Type B pancreatic cell (in vitro differentiated cells): ENCODE measurements around the gene DPPA3. TPM values are rescaled to one million over a fixed set of nuclear protein-coding genes. Genes with fewer than 3 reads are reported as not detected.

Experiments
- DNase-seq: peaks from one replicate; pipeline ENCODE4 v3.0.0; 2021; ENCODE audit warnings: mixed read lengths; ENCODE audit not compliant: unreplicated experiment; ENCODE audit errors: extremely low spot score
- H3K27ac Mint-ChIP-seq: 2 replicates; pipeline ENCODE4 v1.8.0; 2021; ENCODE audit warnings: mild to moderate bottlenecking, mixed read lengths
- H3K27me3 Mint-ChIP-seq: 2 replicates; pipeline ENCODE4 v1.8.0; 2021; ENCODE audit warnings: mixed read lengths
- H3K36me3 Mint-ChIP-seq: 2 replicates; pipeline ENCODE4 v1.8.0; 2021; ENCODE audit warnings: mixed read lengths
- H3K4me1 Mint-ChIP-seq: one replicate; pipeline ENCODE4 v1.8.0; 2021; ENCODE audit warnings: mixed read lengths; ENCODE audit not compliant: unreplicated experiment
- H3K4me3 Mint-ChIP-seq: 2 replicates; pipeline ENCODE4 v1.8.0; 2021; ENCODE audit warnings: mild to moderate bottlenecking, mixed read lengths
- H3K9me3 Mint-ChIP-seq: 2 replicates; pipeline ENCODE4 v1.8.0; 2021; ENCODE audit warnings: mixed read lengths
- CTCF ChIP-seq: fragments of 200-600 bp; sonication (generic); conservative IDR thresholded peaks from 2 replicates; pipeline ENCODE4 v1.5.0; 2021; ENCODE audit warnings: antibody characterized with exemption, mild to moderate bottlenecking
- total RNA-seq: library from RNA; stranded (reverse); gene quantifications from 2 replicates; pipeline ENCODE4 v1.2.1, GENCODE V29; 2021; ENCODE audit warnings: low replicate concordance

Gene DPPA3
- total RNA-seq, 1 donor from 2014 or later = not detected

GRCh38 chr12:7694556-7695236, 16.5 kb upstream of the DPPA3 start:
- H3K27me3 Mint-ChIP-seq = peaks cover 21% of the 10 kb centered on the region
- H3K4me3 Mint-ChIP-seq = no peak overlapping the region
- no peaks in the 10 kb centered on the region for H3K9me3 Mint-ChIP-seq
- H3K36me3 Mint-ChIP-seq = no peaks in the 10 kb centered on the region
- DNase-seq = no peak
- no peaks in the 10 kb centered on the region for H3K4me1 Mint-ChIP-seq
- no peak overlapping the region for H3K27ac Mint-ChIP-seq
- no peak for TF ChIP-seq CTCF

- TF ChIP-seq CTCF = no peak
- no peak overlapping the region for H3K27ac Mint-ChIP-seq
- H3K9me3 Mint-ChIP-seq = no peaks in the 10 kb centered on the region
- peaks cover 21% of the 10 kb centered on the region for H3K27me3 Mint-ChIP-seq
- no peaks in the 10 kb centered on the region for H3K36me3 Mint-ChIP-seq
- DNase-seq = no peak
- H3K4me3 Mint-ChIP-seq = no peak overlapping the region
- no peaks in the 10 kb centered on the region for H3K4me1 Mint-ChIP-seq
Measured at GRCh38 chr12:7695237-7695560, 16.0 kb upstream of the DPPA3 start.

GRCh38 chr12:7695566-7696197, 15.6 kb upstream of the DPPA3 start, which contains the start of gene GDF3:
Gene GDF3 (minus strand): TSS chr12:7695775. CDS start chr12:7695728, 47 bp downstream.
- no peaks in the 10 kb centered on the region for H3K4me1 Mint-ChIP-seq
- no peaks in the 10 kb centered on the region for H3K9me3 Mint-ChIP-seq
- no peak for TF ChIP-seq CTCF
- peaks cover 21% of the 10 kb centered on the region for H3K27me3 Mint-ChIP-seq
- no peak within 1 kb of the TSS for H3K4me3 Mint-ChIP-seq
- no peak for DNase-seq
- H3K36me3 Mint-ChIP-seq = no peaks in the 10 kb centered on the region
- no peak within 1 kb of the TSS for H3K27ac Mint-ChIP-seq

GRCh38 chr12:7705846-7706245, 5.4 kb upstream of the DPPA3 start:
- no peak for TF ChIP-seq CTCF
- Mint-ChIP-seq H3K4me3 (no peak overlapping the region), H3K4me1 (no peaks in the 10 kb centered on the region), H3K27ac (no peak overlapping the region), H3K9me3 (no peaks in the 10 kb centered on the region), H3K36me3 (no peaks in the 10 kb centered on the region), H3K27me3 (peaks cover 5% of the 10 kb centered on the region)
- DNase-seq = no peak

GRCh38 chr12:7709969-7710675, 1.1 kb upstream of the DPPA3 start:
- Mint-ChIP-seq H3K9me3 (no peaks in the 10 kb centered on the region), H3K4me1 (no peaks in the 10 kb centered on the region), H3K27ac (no peak overlapping the region), H3K27me3 (peaks cover 11% of the 10 kb centered on the region), H3K36me3 (peaks cover 5% of the 10 kb centered on the region), H3K4me3 (no peak overlapping the region)
- no peak for TF ChIP-seq CTCF
- DNase-seq = no peak
